Measurements from ENCODE around the gene EIF2AK3.

GRCh38 chr2:88530081-88530480 is 97.2 kb downstream of the EIF2AK3 start:
- TF ChIP-seq EZH2 (IDR thresholded peaks at IDR 0.05) (no peak), POLR2AphosphoS5 (IDR thresholded peaks at IDR 0.05; ENCODE audit: borderline replicate concordance, low read depth, low read length) (no peak)

Measured in SK-N-MC (cell line).